Activated T-cell treated with anti-CD3 and anti-CD28 coated beads for 1 hour (primary cell): ENCODE data around the gene VGF.

ENCODE experiments used
- DNase-seq: peaks from one replicate; pipeline ENCODE4 v3.0.0-alpha.2; 2020; ENCODE audit warnings: low read depth

The VGF gene

DNA sequence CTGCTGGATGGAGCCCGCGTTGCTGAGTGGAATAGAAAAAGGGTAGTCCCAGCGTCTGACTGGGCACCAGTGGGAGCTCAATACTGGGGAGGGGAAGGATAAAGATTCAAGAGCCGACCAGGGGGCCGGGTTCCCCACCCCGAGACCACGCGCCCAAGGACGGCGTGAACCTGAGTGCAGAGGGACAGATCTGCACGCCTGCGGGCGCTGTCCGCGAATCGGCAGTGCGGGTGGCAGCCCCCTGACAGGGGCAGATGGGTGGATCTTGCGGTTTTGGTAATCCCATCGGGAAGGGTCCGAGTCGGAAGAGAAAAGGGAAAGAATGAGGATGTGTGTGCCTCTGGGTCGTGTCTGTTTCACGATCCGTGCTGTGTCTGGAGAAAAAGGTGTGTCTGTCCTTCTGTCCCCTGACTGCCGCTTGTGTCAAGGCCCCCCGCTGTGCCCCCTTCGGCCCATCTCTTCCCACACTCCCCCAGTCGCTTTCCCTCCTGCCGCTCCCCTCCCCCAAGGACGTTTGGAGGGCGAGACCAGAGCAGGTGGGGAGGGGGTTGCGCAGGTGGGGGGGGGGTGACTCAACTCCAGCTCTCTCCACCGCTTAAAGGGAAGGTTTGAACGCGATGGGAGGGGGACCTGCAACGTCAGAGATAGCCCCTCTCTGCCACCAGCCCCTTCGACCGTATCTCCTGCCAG, 734 bp upstream of the VGF start:
- no peak for DNase-seq

DNA sequence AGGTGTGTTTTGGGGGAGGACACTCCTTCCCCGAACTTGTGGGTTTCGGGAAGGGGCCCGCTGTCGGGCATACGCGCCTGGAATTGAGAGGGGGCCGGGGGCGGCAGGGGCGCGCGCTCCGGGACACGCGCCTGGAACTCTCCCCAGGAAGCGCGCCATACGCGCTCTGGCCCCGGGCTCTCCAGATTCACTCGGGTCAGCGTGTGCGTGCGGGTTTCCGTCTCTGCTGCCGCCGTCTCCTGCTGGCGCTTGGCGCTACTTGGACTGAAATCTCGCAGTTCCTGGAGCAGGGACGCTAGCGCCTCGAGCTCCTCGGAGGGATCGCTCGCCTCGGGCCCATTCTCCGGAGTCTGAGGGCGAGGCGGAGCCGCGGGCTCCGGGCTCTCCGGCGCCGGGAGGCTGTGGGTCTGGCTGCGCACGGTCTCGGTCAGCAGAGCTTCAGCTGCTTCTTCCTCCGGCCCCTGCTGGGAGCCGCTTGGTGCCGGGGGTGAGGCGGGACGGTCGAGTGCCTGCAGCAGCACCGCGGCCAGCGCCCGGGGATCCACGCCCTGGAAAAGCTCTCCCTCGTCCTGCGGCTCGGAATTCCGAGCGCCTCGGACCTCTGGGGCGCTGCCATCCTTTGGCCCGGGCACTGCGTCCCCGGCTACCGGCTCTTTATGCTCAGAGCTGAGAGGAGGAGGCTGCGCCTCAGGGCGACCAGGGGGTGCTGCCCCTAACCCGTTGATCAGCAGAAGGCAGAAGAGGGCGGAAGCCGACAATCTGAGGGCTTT, 1.1 kb downstream of the VGF start:
- DNase-seq, result no peak

DNA sequence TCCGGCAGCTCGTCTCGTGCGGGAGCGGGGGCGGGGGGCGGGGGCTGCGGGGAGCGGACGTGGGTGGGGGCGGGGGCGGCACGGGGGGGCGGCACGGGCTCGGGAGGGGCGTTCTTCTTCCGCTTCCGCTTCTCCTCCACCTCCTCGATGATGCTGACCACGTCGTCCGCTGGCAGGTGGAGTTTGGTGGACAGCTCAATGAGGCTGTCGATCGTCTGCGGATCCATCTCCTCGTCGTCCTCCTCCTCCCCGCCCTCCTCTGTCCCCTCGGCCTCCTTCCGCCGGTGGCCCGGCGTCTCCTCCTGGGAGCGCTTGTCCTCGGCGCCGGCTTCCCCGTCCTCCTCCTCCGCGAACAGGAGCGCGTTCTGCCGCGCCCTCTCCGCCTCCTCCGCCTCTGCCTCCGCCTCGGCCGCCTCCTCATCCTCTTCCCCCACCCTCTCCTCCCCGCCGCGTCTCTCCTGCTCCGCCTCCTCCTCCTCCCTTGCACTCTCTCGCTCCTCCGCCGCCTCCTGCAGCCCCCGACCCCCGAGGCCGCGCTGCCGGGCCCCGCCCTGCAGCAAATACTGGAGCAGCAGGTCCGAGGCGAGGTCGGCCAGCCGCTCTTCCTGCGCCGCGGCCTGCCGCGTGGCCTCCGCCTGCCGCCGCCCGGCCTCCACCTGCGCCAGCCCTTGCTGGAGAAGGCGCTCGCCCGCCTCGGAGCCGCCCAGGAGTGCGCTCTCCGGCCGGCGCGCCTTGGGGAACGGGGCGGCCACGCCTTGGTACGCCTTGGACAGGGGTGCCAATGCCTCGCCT, 1.9 kb downstream of the VGF start:
- DNase-seq, result no peak

DNA sequence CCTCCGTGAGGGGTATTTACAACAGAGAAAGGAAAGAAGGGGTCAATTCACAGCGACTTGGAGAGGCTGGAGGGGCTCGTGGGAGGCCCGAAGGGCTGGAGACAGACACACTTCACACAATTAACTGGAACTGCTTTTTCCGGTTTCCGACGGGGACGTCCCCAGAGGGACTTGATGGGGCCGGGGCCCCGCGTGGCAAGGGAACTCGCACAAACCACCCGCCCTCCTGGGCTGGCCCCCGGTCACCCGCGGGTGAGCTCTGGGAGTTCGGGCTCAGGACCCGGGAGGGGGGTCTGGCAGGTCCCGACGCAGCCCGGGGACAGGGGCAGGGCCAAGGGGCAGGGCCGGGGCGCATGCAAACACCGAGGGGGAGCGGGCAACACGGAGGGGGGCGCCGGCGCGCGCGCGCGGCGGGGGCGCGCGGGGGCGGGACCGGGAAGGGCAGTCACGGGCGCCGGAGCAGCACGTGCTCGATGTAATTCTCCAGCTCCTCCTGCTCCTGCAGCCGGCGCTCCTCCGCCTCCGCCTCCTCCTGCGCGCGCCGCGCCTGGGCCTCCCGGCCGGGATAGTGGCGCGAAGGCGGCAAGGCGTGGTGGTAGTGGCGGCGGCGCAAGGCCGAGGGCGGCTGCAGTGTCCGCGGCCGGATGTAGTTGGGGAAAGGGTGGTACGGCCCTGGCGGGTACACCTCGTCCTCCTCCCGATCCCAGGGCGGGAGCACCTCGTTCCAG, 2.7 kb downstream of the VGF start:
- no peak for DNase-seq

DNA sequence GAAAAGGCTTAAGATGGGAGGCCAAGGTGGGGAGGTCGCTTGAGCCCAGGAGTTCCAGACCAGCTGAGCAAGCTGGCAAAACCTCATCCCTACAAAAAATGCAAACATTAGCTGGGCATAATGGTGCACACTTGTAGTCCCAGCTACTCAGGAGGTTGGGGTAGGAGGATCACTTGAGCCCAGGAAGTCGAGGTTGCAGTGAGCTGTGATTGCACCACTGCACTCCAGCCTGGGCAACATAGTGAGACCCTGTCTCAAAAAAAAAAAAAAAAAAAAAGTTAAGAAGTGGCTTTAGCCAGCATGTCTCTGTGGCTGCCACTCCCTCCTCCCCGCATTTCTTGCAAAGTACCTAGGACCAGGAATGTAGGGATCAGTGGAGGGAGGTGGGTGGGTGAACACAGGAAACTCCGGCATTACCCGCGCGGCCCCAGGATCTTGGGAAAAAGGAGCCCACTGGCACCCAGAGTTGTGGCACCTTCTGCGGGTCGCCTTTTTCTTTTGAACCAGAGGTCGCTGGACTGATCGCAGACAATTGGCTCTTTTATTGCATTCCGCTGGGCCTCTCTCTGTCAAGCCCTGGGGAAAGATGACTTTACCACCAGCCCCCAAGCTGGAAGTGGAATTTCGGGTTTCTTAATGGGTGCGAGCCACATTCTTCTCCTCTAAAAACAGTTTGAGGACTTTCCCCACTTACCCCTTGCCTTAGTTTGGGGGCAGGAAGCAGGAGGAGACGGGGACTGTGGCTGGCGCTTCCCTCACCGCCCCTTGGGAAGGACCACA, 3.5 kb downstream of the VGF start:
- DNase-seq, result no peak

DNA sequence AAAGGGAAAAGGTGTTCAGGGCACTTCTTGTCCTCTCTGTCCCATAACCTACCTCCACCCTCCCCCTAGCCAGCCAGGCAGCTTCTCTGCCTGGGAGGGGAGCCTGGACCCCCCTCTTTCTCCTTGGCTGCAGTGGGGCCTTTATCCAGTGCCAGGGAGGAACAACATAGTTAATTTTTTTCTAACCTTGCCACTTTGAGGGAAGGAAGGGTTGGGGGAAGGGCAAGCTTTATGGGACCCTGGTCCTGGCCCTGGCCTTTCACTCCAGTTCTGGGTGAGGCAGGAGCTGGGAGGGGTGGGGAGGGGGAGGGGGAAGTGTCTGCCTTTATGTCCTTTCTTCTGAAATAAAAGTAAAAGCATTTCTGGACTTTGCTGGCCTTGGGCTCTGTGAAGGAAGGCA, 4.5 kb downstream of the VGF start:
- DNase-seq, result no peak

DNA sequence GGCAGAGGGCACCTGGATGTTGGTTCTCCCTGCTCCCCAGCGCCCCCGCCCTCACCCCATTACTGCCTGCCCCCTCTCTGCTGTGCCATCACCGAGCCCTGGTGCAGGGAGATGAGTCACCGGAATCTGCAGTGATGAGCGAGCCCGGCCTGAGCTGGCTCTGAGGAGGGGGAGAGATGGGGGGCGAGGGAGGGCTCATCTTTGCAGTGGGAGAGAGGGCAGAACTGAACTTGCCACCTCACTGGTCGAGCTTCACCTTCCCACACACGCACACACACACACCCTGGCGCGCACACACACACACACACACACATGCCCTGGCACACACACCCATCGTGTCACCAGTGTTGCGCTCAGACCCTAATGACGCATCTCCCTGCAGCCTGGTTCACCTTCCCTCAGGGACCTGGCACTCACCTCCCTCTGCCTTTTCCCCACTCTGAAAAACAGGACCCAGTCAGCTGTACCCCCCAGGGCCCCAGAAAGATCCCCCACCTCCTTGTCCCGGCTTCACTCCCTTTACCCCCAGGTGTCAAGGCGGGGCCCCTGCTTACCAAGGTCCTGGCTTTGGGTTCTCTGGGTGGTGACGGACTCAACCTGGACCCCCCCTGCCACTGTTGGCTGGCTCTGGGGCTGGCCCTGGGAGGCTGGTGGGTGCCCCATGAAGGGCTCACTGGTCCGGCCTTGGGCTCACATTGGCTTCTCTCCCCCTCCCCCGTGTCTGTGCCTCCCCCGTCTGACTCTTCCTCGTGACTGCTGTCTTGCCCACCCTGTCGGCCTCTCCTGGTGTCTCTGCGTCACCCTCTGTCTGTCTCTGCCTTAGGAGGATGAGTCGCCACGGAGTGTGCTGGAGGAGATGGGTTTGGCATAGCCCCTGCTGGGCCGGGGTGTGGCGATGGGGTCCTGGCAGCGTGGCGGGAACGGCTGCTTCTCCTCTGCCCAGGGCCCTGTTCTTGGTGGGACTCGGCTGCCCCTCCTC, 5.4 kb downstream of the VGF start:
- DNase-seq, result no peak

DNA sequence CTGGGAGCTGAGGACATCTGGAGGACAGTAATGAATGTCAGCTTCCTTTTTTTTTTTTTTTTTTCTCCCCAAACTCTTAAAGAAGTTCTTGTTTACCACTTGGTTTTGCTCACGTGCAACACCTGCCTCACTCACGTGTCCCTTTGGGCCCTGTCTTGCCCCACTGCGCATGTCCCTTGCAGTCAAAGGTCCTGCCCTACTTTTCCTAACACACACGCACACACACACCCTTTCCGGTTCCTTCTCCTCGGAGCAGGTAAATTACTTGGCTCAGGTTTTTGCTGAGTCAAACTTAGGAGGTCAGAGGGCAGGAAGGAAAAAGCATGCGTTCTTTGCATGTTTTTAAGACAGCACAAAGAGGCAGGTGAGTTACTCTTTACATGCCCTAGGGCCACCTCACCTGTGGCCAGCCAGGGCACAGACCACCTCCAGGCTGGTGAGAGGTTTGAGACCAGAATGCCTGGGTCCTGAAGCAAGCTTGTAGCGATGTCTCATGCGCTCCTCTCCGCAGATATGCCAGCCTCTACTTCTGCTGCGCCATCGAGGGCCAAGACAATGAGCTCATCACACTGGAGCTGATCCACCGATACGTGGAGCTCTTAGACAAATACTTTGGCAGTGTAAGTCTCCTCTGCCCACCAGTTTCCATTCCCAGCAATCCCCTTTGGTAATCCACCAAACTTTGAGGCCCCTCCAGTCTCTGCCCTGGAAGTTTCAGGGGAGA, 8.3 kb downstream of the VGF start:
- DNase-seq, result no peak

DNA sequence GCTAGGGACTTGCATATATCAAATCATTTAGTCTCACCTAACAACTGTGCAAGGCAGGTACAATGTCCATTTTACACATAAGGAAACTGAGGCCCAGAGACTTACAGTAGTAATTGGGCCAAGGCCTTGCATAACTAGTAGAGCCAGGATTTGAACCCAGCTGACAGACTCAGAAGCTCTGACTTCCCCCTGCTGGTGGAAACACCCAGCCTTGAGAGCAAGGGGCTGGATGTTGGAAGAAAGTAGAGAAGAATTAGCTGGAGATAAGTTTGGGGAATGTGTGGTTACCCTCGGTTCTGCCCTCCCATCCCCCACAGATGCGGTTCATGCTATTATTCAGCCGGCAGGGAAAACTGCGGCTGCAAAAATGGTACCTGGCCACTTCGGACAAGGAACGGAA, 9.1 kb downstream of the VGF start:
- DNase-seq, result no peak

DNA sequence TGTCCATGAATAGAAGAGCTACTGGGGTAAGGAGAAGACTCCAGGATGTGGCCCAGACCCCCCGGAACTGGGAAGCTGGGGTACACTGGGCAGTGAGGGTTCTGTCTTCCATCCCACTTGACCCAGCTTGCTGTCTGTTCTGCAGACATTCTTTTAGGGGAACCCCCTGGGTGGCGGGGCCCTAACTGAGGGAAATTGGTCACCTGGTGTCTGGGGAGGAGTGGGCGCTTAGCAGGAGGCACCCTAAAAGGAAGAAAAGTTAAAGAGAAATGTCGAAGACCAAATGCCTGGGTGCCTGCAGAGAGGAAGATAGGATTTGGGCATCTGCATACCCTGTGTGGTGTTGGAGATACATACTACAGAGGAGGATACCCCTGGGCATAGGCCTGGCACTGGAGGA, 10.1 kb downstream of the VGF start:
- DNase-seq, result no peak

DNA sequence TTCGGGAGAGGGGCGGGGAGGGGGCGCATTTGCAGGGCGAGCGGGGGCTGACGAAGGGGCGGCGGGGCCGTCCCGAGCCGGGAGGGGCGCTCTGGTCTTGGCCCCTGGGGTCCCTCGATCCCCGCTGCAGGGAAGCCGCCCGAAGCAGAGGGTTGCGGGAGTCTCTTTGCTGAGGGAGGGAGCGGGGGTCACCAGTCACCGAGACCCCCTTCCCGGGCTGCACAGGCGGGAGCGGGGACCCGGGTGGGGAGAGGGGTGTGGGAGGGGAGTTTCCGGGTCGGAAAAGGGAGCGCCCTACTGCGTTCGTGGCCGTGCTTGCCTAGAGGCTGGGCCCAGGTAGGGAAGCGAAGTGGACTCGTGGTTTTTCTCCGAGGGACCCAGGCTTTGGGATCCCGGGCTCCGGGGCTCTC, 10.7 kb downstream of the VGF start:
- no peak for DNase-seq

DNA sequence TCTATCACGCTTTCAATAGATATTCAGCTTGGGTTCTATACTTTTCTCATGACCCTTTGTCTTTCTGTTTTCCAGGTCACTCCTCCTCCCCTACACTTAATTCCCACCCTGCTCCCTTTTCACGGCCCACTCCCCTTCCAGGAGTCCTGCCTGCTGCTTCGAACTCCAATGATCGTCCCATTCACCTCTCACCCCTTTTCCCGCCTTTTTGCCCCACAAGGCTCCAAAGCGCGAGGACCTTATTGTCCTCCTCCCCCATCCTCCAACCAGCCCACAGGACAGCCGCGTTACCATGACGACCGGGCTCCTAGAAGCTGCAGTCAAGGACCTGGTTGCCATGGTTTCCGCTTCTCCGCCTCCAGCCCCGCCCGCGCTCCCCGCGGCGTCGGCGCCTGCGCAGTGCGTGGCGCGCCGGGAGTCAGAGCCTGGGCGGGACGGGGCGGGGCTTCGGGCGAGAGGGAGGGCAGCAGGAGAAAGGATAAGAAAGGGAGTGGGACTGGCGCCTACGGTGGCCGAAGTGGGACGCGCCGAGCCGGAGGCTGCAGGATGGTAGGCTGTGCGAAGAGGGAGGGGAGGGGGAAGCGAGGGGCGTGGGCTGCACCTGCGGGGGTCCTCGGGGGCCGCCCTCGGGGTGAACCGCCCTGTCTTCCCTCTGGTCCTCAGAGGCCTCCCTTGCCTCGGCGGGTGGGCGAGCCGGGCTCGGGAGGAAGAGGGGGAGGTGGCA, 11.2 kb downstream of the VGF start, which contains the start of gene AP1S1:
AP1S1 (plus strand) TSS at position 508 of the 724 bp plus-strand sequence; CDS start at position 547, 39 bp downstream.
- peak; percentile 86 for DNase-seq

DNA sequence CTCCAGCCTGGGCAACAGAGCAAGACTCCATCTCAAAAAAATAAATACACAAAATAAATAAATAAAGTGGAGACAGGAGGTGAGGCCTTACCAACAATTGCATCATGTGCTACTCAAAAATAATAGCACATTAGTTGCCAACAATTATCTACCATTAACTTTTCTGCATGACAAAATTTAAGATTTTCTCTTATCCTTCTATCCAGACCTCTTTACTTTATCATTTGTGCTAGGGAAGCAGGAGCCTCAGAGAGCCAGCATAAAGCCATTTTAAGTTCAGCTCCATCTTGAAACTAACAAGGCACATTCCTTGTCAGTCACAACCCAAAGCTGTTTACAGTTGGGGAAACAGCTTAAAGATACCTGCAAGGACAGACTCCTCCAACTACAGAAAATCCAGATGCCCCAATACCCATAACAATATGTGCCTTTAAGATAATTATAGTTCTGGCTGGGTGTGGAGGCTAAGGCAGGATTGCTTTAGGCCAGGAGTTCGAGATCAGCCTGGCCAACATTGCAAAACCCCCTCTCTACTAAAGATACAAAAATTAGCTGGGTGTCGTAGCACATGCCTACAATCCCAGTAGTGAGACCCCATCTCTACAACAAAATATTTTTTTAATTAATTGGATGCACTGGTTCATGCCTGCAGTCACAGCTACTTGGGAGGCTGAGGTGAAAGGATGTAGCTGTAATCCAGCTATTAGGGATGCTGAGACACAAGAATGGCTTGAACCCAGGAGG, 13.3 kb downstream of the VGF start:
- no peak for DNase-seq

DNA sequence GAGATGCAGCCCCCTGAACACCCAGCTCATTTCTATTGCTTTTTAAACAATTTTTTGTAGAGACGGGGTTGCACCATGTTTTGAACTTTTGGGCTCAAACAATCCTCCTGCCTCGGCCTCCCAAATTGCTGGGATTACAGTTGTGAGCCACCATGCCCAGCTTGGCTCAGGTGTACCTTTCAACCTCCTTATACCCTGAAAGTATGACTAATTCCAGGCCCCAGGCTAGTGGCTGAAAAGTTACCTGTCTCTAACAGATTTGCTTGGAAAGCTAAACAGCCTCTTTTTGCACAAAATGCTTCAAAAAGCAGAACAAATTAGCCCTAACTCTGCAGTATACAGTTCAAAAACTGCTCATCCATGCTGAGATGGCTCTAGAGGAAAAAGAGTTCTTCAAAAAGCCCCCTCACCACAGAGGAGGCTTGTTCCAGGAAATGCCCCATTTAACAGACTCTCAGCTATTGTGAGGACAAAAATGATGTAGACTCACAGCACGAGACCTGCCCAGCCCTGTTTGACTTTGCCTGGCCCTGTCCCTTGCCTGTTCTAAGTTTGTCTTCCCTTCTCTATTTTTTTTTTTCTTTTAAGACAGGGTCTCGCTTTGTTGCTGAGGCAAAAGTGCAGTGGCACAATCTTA, 24.5 kb downstream of the VGF start:
- no peak for DNase-seq

DNA sequence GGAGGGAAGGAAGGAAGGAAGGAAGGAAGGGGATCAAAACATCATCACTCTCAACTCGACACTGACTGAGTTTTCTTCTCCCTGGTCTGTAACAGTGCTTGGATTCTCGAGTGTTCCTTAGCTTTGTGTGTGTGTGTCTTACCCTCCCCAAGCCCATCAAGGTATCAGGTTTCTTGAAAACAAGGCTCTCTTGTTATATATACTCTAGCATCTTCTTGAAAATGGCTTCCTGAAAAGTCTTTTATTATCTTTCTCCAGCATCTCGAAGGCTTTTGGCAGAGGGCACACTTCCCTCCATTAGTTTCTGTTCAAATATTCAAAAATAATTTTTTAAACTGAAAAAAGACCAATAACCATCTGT, 25.1 kb downstream of the VGF start:
- no peak for DNase-seq

DNA sequence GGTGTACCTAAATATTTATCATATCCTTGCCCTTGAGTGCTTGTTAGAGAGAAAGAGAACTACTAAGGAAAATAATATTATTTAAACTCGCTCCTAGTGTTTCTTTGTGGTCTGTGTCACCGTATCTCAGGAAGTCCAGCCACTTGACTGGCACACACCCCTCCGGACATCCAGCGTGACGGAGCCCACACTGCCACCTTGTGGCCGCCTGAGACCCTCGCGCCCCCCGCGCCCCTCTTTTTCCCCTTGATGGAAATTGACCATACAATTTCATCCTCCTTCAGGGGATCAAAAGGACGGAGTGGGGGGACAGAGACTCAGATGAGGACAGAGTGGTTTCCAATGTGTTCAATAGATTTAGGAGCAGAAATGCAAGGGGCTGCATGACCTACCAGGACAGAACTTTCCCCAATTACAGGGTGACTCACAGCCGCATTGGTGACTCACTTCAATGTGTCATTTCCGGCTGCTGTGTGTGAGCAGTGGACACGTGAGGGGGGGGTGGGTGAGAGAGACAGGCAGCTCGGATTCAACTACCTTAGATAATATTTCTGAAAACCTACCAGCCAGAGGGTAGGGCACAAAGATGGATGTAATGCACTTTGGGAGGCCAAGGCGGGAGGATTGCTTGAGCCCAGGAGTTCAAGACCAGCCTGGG, 27.0 kb downstream of the VGF start:
- DNase-seq, result peak; percentile 72

DNA sequence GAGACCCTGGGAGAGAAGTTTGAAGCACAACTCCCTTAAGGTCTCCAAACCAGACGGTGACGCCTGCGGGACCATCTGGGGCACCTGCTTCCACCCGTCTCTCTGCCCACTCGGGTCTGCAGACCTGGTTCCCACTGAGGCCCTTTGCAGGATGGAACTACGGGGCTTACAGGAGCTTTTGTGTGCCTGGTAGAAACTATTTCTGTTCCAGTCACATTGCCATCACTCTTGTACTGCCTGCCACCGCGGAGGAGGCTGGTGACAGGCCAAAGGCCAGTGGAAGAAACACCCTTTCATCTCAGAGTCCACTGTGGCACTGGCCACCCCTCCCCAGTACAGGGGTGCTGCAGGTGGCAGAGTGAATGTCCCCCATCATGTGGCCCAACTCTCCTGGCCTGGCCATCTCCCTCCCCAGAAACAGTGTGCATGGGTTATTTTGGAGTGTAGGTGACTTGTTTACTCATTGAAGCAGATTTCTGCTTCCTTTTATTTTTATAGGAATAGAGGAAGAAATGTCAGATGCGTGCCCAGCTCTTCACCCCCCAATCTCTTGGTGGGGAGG, 27.6 kb downstream of the VGF start:
- no peak for DNase-seq
